HUES6 (cell line): ENCODE data around the gene HMGXB4.

Experiments used
- H3K27ac ChIP-seq: 2 replicates; pipeline ENCODE4 v1.7.0; 2013; ENCODE audit warnings: low read depth, mild to moderate bottlenecking, low read length, inconsistent platforms
- H3K27me3 ChIP-seq: 2 replicates; pipeline ENCODE4 v1.6.1; 2013; ENCODE audit warnings: low read length; ENCODE audit not compliant: control insufficient read depth, insufficient read depth
- H3K36me3 ChIP-seq: 2 replicates; pipeline ENCODE4 v1.6.1; 2013; ENCODE audit warnings: low read length; ENCODE audit not compliant: control insufficient read depth, insufficient read depth
- H3K4me1 ChIP-seq: 2 replicates; pipeline ENCODE4 v1.6.1; 2013; ENCODE audit warnings: low read length; ENCODE audit not compliant: control insufficient read depth, insufficient read depth
- H3K4me3 ChIP-seq: 2 replicates; pipeline ENCODE4 v1.5.1; 2013; ENCODE audit warnings: low read depth, low read length
- H3K9ac ChIP-seq: one replicate; pipeline ENCODE4 v1.6.1; 2013; ENCODE audit warnings: mild to moderate bottlenecking, low read length
- H3K9me3 ChIP-seq: 2 replicates; pipeline ENCODE4 v1.6.1; 2013; ENCODE audit warnings: low read depth, low read length; ENCODE audit not compliant: control insufficient read depth, insufficient read depth

HMGXB4 gene

GRCh38 chr22:35328472-35328885 lies 71.2 kb downstream of the HMGXB4 start:
- Histone ChIP-seq H3K9ac (no peak overlapping the region), H3K4me1 (no peaks in the 10 kb centered on the region), H3K27me3 (no peaks in the 10 kb centered on the region), H3K36me3 (peaks cover 68% of the 10 kb centered on the region), H3K27ac (no peak overlapping the region), H3K9me3 (no peaks in the 10 kb centered on the region), H3K4me3 (no peak overlapping the region)

GRCh38 chr22:35329114-35329847 lies 72.0 kb downstream of the HMGXB4 start:
- Histone ChIP-seq H3K9ac (no peak overlapping the region), H3K27me3 (no peaks in the 10 kb centered on the region), H3K4me3 (no peak overlapping the region), H3K27ac (no peak overlapping the region), H3K9me3 (no peaks in the 10 kb centered on the region), H3K36me3 (peaks cover 70% of the 10 kb centered on the region), H3K4me1 (no peaks in the 10 kb centered on the region)

GRCh38 chr22:35330258-35330861 lies 73.1 kb downstream of the HMGXB4 start:
- no peak overlapping the region for H3K27ac ChIP-seq
- H3K36me3 ChIP-seq: peaks cover 71% of the 10 kb centered on the region
- no peaks in the 10 kb centered on the region for H3K9me3 ChIP-seq
- H3K4me1 ChIP-seq: no peaks in the 10 kb centered on the region
- no peak overlapping the region for H3K9ac ChIP-seq
- no peaks in the 10 kb centered on the region for H3K27me3 ChIP-seq
- H3K4me3 ChIP-seq: no peak overlapping the region

- Histone ChIP-seq H3K9ac (no peak overlapping the region), H3K4me1 (no peaks in the 10 kb centered on the region), H3K27ac (no peak overlapping the region), H3K27me3 (no peaks in the 10 kb centered on the region), H3K36me3 (peaks cover 73% of the 10 kb centered on the region), H3K4me3 (no peak overlapping the region), H3K9me3 (no peaks in the 10 kb centered on the region)
These were observed 75.0 kb downstream of the HMGXB4 start for GRCh38 chr22:35332278-35332677.

- no peak overlapping the region for H3K4me3 ChIP-seq
- no peak overlapping the region for H3K27ac ChIP-seq
- no peaks in the 10 kb centered on the region for H3K9me3 ChIP-seq
- no peak overlapping the region for H3K9ac ChIP-seq
- no peaks in the 10 kb centered on the region for H3K27me3 ChIP-seq
- peaks cover 66% of the 10 kb centered on the region for H3K36me3 ChIP-seq
- H3K4me1 ChIP-seq: peaks cover 5% of the 10 kb centered on the region; the same call in 1 of the 2 replicates
These were observed 75.9 kb downstream of the HMGXB4 start for GRCh38 chr22:35333220-35333619.

GRCh38 chr22:35334004-35334403 lies 76.7 kb downstream of the HMGXB4 start:
- H3K4me1 ChIP-seq: peaks cover 5% of the 10 kb centered on the region; the same call in 1 of the 2 replicates
- H3K4me3 ChIP-seq: no peak overlapping the region
- H3K9ac ChIP-seq: no peak overlapping the region
- no peaks in the 10 kb centered on the region for H3K27me3 ChIP-seq
- no peaks in the 10 kb centered on the region for H3K9me3 ChIP-seq
- no peak overlapping the region for H3K27ac ChIP-seq
- H3K36me3 ChIP-seq: peaks cover 61% of the 10 kb centered on the region

- H3K27me3 ChIP-seq: no peaks in the 10 kb centered on the region
- H3K9me3 ChIP-seq: no peaks in the 10 kb centered on the region
- no peak overlapping the region for H3K4me3 ChIP-seq
- no peak overlapping the region for H3K9ac ChIP-seq
- H3K4me1 ChIP-seq: peaks cover 5% of the 10 kb centered on the region; the same call in 1 of the 2 replicates
- H3K36me3 ChIP-seq: peaks cover 54% of the 10 kb centered on the region
- H3K27ac ChIP-seq: no peak overlapping the region
These were observed 78.2 kb downstream of the HMGXB4 start for GRCh38 chr22:35335468-35335867.

- Histone ChIP-seq H3K9me3 (no peaks in the 10 kb centered on the region), H3K36me3 (peaks cover 55% of the 10 kb centered on the region), H3K27me3 (no peaks in the 10 kb centered on the region), H3K4me3 (no peak overlapping the region), H3K4me1 (peaks cover 5% of the 10 kb centered on the region; the same call in 1 of the 2 replicates), H3K9ac (no peak overlapping the region), H3K27ac (no peak overlapping the region)
These were observed 78.9 kb downstream of the HMGXB4 start for GRCh38 chr22:35335936-35336781.

- H3K36me3 ChIP-seq: peaks cover 54% of the 10 kb centered on the region
- peaks cover 5% of the 10 kb centered on the region; the same call in 1 of the 2 replicates for H3K4me1 ChIP-seq
- H3K27me3 ChIP-seq: no peaks in the 10 kb centered on the region
- no peaks in the 10 kb centered on the region for H3K9me3 ChIP-seq
- no peak overlapping the region for H3K27ac ChIP-seq
- H3K4me3 ChIP-seq: no peak overlapping the region
- no peak overlapping the region for H3K9ac ChIP-seq
These were observed 80.6 kb downstream of the HMGXB4 start for GRCh38 chr22:35337932-35338331.

GRCh38 chr22:35341090-35341874 lies 84.0 kb downstream of the HMGXB4 start:
- Histone ChIP-seq H3K9me3 (no peaks in the 10 kb centered on the region), H3K27me3 (no peaks in the 10 kb centered on the region), H3K4me1 (peaks cover 5% of the 10 kb centered on the region; the same call in 1 of the 2 replicates), H3K4me3 (no peak overlapping the region), H3K27ac (no peak overlapping the region), H3K36me3 (peaks cover 29% of the 10 kb centered on the region), H3K9ac (no peak overlapping the region)
